GM12874 (cell line): ENCODE data around the gene RXRB.

ENCODE experiments used
- TF ChIP-seq, protein P1 (sequence below): IDR thresholded peaks from 2 replicates; pipeline ENCODE4 v1.5.1; 2011; ENCODE audit warnings: low read depth, mild to moderate bottlenecking, control low read depth, low read length, moderate library complexity; ENCODE audit not compliant: insufficient read depth

Gene RXRB

GRCh38 chr6:33187809-33188208, 12.7 kb downstream of the RXRB start:
- TF ChIP-seq, protein P1, sequence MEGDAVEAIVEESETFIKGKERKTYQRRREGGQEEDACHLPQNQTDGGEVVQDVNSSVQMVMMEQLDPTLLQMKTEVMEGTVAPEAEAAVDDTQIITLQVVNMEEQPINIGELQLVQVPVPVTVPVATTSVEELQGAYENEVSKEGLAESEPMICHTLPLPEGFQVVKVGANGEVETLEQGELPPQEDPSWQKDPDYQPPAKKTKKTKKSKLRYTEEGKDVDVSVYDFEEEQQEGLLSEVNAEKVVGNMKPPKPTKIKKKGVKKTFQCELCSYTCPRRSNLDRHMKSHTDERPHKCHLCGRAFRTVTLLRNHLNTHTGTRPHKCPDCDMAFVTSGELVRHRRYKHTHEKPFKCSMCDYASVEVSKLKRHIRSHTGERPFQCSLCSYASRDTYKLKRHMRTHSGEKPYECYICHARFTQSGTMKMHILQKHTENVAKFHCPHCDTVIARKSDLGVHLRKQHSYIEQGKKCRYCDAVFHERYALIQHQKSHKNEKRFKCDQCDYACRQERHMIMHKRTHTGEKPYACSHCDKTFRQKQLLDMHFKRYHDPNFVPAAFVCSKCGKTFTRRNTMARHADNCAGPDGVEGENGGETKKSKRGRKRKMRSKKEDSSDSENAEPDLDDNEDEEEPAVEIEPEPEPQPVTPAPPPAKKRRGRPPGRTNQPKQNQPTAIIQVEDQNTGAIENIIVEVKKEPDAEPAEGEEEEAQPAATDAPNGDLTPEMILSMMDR = no peak

DNA sequence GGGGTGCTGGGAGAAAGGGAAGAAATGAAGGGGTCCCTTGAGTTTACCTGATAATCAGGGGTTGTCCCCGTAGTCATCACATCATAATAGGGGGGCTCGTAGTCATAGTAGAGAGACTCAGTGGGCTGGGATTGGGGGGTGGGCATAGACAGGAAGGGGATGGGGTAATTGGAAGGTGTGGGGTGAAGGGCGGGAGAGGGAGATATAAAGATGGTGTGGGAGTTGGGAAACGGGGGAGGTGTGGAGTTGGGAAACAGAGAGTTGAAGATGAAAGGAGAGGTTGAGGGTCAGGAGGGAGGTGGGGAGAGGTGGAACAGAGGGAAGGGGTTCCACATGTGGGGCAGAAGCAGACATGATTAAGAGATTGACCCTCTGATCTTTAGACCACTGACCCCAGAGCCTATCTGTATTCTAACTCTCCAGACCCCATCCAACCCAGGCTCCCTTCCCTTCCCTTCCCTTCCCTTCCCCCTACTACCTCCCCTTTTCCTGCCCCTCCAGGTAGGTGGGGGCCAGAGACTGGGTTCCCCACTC, 14.7 kb downstream of the RXRB start:
- TF ChIP-seq, protein P1 = no peak

DNA sequence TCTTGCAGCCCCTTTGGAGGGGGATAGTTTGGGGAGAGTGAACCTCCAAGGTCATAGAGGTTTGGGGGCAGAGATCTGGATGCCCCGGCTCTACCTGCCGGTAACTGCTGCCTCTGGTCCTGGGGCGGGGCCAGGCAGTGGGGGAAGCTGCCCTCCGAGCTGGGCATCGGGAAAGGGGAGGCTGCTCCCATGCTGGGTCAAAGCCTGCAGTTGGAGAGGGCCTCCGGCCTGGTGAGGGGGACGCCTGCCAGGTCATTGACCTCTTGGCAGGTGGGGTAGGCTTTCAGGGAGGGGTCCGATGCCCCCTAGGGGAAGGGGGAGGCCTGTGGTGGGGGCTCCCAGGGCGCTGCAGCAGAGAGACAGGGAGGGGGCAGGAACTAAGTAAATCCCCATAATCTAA, 15.3 kb downstream of the RXRB start:
- TF ChIP-seq, protein P1 = no peak

GRCh38 chr6:33183071-33183683, 17.3 kb downstream of the RXRB start:
- TF ChIP-seq, protein P1 = no peak

GRCh38 chr6:33181141-33181540, 19.3 kb downstream of the RXRB start:
- TF ChIP-seq, protein P1 = no peak

GRCh38 chr6:33178755-33179475, 21.6 kb downstream of the RXRB start:
- TF ChIP-seq, protein P1 = no peak

DNA sequence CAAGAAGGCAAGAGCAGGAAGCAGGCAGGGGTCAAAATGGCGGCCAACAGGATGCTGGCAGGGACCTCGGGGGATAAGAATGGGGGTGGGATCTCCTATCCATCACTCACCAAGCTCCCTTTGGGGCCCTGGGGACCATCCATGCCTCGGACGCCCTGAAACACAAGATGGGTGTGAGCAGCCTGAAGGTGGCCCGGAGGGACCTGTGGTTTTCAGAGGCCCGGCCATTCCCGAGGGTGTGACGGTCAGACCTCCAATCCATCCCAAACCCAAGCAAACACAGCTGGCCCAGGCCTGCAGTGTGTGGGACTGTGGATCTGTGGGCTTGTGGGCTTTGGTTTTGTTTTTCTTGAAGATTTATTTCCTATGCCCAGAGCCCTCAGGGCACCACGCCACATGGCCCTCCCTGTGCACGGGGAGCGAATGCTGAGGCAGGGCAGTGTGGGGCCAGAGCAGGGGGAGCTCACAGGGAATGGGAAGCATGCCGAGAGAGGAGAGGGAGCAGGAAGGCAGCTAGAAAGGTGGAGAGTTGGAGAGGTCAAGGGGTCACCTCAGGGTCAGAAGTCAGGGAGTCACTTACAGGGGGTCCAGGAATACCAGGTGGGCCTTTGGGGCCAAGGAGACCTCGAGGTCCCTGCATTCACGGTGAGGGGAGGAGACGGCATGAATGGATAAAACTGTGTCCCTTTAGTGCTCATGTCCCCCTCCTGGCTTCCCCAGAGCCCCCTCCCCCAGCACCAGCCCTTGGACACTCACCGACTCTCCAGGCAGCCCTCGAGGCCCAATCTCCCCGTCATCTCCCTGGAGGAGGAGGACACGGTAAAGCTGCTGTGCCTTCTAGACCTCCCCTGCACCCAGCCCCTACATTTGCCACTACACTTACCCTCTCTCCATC, 22.7 kb downstream of the RXRB start:
- TF ChIP-seq, protein P1 = no peak
